ENCODE data around the gene NOVA2. TPM values are rescaled to one million over a fixed set of nuclear protein-coding genes. Genes with fewer than 3 reads are reported as not detected.

Gene NOVA2
- total RNA-seq, 1 donor from 2014 or later: 5.0 TPM

DNA sequence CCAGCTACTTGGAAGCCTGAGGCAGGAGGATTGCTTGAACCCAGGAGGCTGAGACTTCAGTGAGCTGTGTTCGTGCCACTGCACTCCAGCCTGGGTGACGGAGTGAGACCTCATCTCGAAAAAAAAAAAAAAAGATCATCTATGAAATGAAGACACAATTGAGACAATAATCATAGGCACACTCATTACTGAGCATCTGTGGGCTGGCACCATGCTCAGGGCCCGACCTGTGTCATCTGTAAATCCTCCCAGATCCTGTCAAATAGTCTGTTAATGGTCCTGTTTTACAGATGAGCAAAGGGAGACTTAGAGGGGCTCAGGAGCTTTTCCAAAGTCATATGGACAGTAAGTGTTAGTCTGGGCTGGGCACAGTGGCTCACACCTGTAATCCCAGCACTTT lies 54.9 kb downstream of the NOVA2 start:
- no peaks in the 10 kb centered on the region for H3K9me3 Mint-ChIP-seq
- TF ChIP-seq, protein P1, sequence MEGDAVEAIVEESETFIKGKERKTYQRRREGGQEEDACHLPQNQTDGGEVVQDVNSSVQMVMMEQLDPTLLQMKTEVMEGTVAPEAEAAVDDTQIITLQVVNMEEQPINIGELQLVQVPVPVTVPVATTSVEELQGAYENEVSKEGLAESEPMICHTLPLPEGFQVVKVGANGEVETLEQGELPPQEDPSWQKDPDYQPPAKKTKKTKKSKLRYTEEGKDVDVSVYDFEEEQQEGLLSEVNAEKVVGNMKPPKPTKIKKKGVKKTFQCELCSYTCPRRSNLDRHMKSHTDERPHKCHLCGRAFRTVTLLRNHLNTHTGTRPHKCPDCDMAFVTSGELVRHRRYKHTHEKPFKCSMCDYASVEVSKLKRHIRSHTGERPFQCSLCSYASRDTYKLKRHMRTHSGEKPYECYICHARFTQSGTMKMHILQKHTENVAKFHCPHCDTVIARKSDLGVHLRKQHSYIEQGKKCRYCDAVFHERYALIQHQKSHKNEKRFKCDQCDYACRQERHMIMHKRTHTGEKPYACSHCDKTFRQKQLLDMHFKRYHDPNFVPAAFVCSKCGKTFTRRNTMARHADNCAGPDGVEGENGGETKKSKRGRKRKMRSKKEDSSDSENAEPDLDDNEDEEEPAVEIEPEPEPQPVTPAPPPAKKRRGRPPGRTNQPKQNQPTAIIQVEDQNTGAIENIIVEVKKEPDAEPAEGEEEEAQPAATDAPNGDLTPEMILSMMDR (conservative IDR thresholded peaks at IDR 0.05): no peak
- H3K36me3 Mint-ChIP-seq: no peaks in the 10 kb centered on the region
- no peak overlapping the region for H3K4me3 Mint-ChIP-seq
- H3K27me3 Mint-ChIP-seq: peaks cover 30% of the 10 kb centered on the region
- no peaks in the 10 kb centered on the region for H3K4me1 Mint-ChIP-seq (ENCODE audit: unreplicated experiment)
- H3K27ac Mint-ChIP-seq: no peak overlapping the region
- no peak for DNase-seq (ENCODE audit: extremely low spot score, unreplicated experiment)

DNA sequence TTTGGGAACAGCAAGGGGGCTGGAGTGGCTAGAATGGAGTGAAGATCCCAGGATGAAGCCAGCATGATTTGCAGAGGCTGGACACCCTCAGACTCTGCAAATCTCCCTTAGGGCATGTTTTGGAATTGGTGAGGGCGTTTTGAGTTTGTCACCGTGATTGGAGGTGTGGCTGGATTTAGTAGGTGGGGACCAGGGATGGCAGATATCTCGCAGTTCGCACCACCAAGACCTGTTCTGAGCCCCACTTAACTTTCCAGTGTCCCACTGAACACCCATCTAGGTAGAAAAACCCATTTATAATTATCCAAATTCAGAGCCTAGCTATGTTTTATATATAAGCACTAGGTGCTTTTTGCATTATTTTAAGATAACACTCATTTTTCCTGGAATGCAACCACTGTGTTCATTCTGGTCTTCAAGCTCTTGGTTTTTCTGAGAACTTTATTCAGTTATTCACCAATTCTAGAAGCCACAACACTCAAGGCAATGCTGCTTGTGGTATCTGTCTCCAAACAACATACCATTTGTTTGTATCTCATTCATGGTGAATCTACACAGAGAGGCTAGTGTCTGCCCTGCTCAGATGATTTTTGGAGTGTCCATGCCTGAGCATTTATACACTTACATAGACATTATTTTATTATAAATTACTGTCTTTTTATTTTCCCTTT lies 56.1 kb downstream of the NOVA2 start:
- H3K36me3 Mint-ChIP-seq: no peaks in the 10 kb centered on the region
- TF ChIP-seq, protein P1 (conservative IDR thresholded peaks at IDR 0.05): no peak
- no peak overlapping the region for H3K27ac Mint-ChIP-seq
- H3K4me3 Mint-ChIP-seq: no peak overlapping the region
- no peak for DNase-seq (ENCODE audit: extremely low spot score, unreplicated experiment)
- no peaks in the 10 kb centered on the region for H3K4me1 Mint-ChIP-seq (ENCODE audit: unreplicated experiment)
- H3K27me3 Mint-ChIP-seq: peaks cover 34% of the 10 kb centered on the region
- no peaks in the 10 kb centered on the region for H3K9me3 Mint-ChIP-seq

DNA sequence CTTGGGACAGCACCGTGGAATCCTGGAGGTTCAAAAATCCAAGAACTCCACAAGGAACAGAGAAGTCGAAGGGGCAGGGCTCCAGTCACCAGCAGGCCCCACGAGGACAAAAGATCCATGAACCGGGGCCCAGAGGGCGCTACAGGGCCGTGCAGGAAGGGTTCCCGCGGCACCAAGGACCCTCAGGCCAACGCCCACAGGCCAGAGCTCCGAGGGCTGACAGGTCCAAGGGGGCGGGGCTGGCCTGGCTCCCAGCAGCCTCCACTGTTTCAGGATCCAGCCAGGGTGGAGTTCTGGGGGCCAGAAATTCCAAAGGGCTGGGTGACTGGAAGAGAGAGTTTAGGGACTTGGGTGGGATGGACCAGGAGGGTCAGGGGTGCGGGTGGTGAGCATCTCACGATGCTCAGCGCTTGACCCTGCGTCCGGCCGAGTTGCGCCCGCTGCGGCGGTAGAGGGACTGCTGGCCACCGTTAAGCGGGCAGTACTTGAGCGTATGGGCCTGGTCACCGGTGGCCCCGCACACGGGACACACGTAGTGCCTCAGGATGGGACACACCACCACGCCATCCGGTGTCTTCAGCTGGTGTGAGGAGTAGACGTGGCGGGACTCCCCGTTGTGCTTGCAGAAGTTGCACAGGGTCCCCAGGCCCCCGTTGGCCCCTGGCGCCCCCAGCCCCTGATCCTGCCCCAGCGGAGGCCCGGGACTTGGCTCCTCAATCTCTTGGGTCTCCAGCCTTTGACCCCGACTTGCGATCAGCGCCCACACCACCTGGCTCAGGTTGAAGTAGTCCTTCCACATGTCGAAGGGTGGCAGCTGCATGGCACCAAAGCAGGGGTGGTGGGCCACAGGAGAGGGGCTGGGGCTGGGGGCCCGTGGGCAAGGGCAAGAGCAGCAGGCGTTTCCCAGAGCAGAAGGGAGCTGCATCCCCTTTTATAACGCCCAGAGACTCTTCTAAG lies 59.5 kb downstream of the NOVA2 start, which contains the start of gene NANOS2:
TSS of gene NANOS2 (minus strand) at position 905 of the 957 bp plus-strand sequence. CDS start at position 820, 85 bp downstream.
- DNase-seq (ENCODE audit: extremely low spot score, unreplicated experiment): no peak
- H3K27me3 Mint-ChIP-seq: peaks cover 21% of the 10 kb centered on the region
- no peaks in the 10 kb centered on the region for H3K9me3 Mint-ChIP-seq
- H3K4me1 Mint-ChIP-seq (ENCODE audit: unreplicated experiment): no peaks in the 10 kb centered on the region
- H3K36me3 Mint-ChIP-seq: no peaks in the 10 kb centered on the region
- TF ChIP-seq, protein P1 (conservative IDR thresholded peaks at IDR 0.05): peak; percentile 42
- no peak within 1 kb of the TSS for H3K27ac Mint-ChIP-seq
- H3K4me3 Mint-ChIP-seq: no peak within 1 kb of the TSS

DNA sequence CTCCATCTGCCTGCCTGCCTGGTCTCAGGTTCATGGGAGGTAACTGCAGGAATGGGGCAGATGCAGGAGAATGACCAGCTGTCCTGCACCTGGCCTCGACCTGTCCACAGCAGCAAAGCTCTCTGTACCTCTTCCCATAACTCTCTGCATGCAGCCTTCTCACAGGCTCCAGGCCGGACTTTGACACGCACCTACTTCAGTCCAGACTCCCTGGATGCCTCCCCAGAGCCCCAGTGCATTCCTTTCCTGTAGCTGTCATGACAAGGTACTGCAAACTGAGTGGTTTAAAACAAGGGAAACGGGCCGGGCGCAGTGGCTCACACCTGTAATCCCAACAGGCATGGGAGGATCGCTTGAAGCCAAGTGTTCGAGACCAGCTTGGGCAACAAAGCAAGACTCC lies 62.4 kb downstream of the NOVA2 start:
- Mint-ChIP-seq H3K27ac (no peak overlapping the region), H3K9me3 (no peaks in the 10 kb centered on the region), H3K36me3 (no peaks in the 10 kb centered on the region), H3K4me3 (no peak overlapping the region), H3K4me1 (ENCODE audit: unreplicated experiment) (no peaks in the 10 kb centered on the region), H3K27me3 (peaks cover 22% of the 10 kb centered on the region)
- DNase-seq (ENCODE audit: extremely low spot score, unreplicated experiment): no peak
- TF ChIP-seq, protein P1 (conservative IDR thresholded peaks at IDR 0.05): no peak

DNA sequence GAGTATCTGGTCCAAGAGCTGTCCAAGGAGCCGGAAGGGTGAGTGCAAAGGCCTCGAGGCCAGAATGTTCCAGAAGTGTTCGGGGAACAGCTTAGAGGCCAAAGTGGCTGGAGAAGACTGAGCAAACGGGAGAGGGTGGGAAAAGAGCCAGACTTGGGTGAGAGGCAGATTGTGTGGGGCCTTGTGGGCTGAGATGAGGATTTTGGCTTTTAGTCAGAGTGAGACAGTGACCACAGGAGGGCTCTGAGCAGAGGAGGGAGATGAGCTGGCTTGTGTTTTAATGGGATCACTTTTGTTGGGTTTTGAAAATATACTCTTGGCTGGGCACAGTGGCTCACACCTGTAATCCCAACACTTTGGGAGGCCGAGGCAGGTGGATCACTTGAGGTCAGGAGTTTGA lies 64.7 kb downstream of the NOVA2 start:
- no peak overlapping the region for H3K4me3 Mint-ChIP-seq
- no peak for DNase-seq (ENCODE audit: extremely low spot score, unreplicated experiment)
- no peaks in the 10 kb centered on the region for H3K4me1 Mint-ChIP-seq (ENCODE audit: unreplicated experiment)
- H3K9me3 Mint-ChIP-seq: no peaks in the 10 kb centered on the region
- no peaks in the 10 kb centered on the region for H3K36me3 Mint-ChIP-seq
- H3K27ac Mint-ChIP-seq: no peak overlapping the region
- TF ChIP-seq, protein P1 (conservative IDR thresholded peaks at IDR 0.05): no peak
- H3K27me3 Mint-ChIP-seq: peaks cover 21% of the 10 kb centered on the region
